Measurements from ENCODE around the gene MYOC.

GRCh38 chr1:171600862-171601261 is 51.6 kb downstream of the MYOC start:
- TF ChIP-seq POLR2A (IDR thresholded peaks at IDR 0.05; ENCODE audit: low read length) (no peak), GATA1 (IDR thresholded peaks at IDR 0.05; ENCODE audit: low read depth, low read length) (no peak)

Data from erythroblast (primary cell).